HEK293 (cell line): Measurements from ENCODE around the gene MYH15.
"Not testable (repeated sequence)": the region's sequence is repeated elsewhere in the genome, so short reads cannot be mapped to it uniquely, and the experiment has no call there.

Source experiments
- CTCF ChIA-PET: fragments of 350-600 bp; formaldehyde crosslinking; extraction: SDS; loops from one replicate; lab custom pipeline; 2021; ENCODE audit warnings: antibody characterized with exemption; lab: Yijun Ruan, JAX
- POLR2A ChIA-PET: fragments of 300-600 bp; formaldehyde crosslinking; extraction: SDS; loops from one replicate; lab custom pipeline; 2020; ENCODE audit warnings: antibody characterized with exemption, inconsistent platforms; lab: Yijun Ruan, JAX
- H3K27ac ChIP-seq: fragments of 200-500 bp; sonication (Bioruptor generic); 2 replicates; pipeline ENCODE4 v1.5.1; 2014; ENCODE audit warnings: low read depth, low read length, control low read depth, inconsistent platforms; ENCODE audit errors: extremely low read depth
- H3K36me3 ChIP-seq, 2 experiments: fragments of 200-500 bp in 1 of 2; sonication (Bioruptor generic) in 1 of 2; 1 replicate in 1 of 2; 2 replicates in 1 of 2; pipeline ENCODE4 v1.5.1; 2014 to 2017; ENCODE audit warnings: inconsistent platforms in 2 of 2, low read length in 2 of 2; ENCODE audit not compliant: control insufficient read depth in 2 of 2, insufficient read depth in 1 of 2
- H3K4me1 ChIP-seq: fragments of 200-500 bp; sonication (Bioruptor generic); 2 replicates; pipeline ENCODE4 v1.5.1; 2014; ENCODE audit warnings: mild to moderate bottlenecking, low read length, inconsistent platforms; ENCODE audit not compliant: control insufficient read depth, insufficient read depth
- H3K4me3 ChIP-seq: 2 replicates; pipeline ENCODE4 v1.5.1; 2011; ENCODE audit warnings: low read depth, mild to moderate bottlenecking, control low read depth, low read length, moderate library complexity
- H3K9me3 ChIP-seq: fragments of 200-500 bp; sonication (Bioruptor generic); 2 replicates; pipeline ENCODE4 v1.5.1; 2014; ENCODE audit warnings: low read depth, low read length, inconsistent platforms; ENCODE audit not compliant: control insufficient read depth, insufficient read depth
- BCL6B ChIP-seq: fragments of 450-650 bp; formaldehyde crosslinking; IDR thresholded peaks from 2 replicates; pipeline ENCODE4 v1.5.1; 2017; ENCODE audit warnings: missing biosample characterization, missing genetic modification characterization
- EGR2 ChIP-seq: fragments of 450-650 bp; formaldehyde crosslinking; IDR thresholded peaks from 2 replicates; pipeline ENCODE4 v1.5.1; 2016; ENCODE audit warnings: low read depth, missing biosample characterization, missing genetic modification characterization
- GLI4 ChIP-seq: fragments of 450-650 bp; formaldehyde crosslinking; IDR thresholded peaks from 2 replicates; pipeline ENCODE4 v1.5.1; 2016; ENCODE audit warnings: missing biosample characterization, missing genetic modification characterization
- GLIS2 ChIP-seq: fragments of 450-650 bp; formaldehyde crosslinking; IDR thresholded peaks from 2 replicates; pipeline ENCODE4 v1.5.1; 2016; ENCODE audit warnings: missing biosample characterization, missing genetic modification characterization
- HOXD13 ChIP-seq: sonication (generic); formaldehyde crosslinking; IDR thresholded peaks from 2 replicates; pipeline ENCODE4 v1.8.0; 2022; ENCODE audit warnings: missing genetic modification reagents, borderline replicate concordance
- KLF1 ChIP-seq: fragments of 450-650 bp; formaldehyde crosslinking; IDR thresholded peaks from 2 replicates; pipeline ENCODE4 v1.5.1; 2016; ENCODE audit warnings: missing biosample characterization, missing genetic modification characterization
- KLF10 ChIP-seq: fragments of 450-650 bp; IDR thresholded peaks from 2 replicates; pipeline ENCODE4 v1.5.1; 2018; ENCODE audit warnings: missing biosample characterization, mild to moderate bottlenecking, missing genetic modification characterization
- KLF8 ChIP-seq: fragments of 450-650 bp; formaldehyde crosslinking; IDR thresholded peaks from 2 replicates; pipeline ENCODE4 v1.5.1; 2016; ENCODE audit warnings: missing biosample characterization, missing genetic modification characterization
- KLF9 ChIP-seq: fragments of 450-650 bp; formaldehyde crosslinking; IDR thresholded peaks from 2 replicates; pipeline ENCODE4 v1.5.1; 2016; ENCODE audit warnings: missing biosample characterization, missing genetic modification characterization, low read depth
- OSR2 ChIP-seq: fragments of 450-650 bp; formaldehyde crosslinking; IDR thresholded peaks from 2 replicates; pipeline ENCODE4 v1.5.1; 2016; ENCODE audit warnings: missing biosample characterization, missing genetic modification characterization
- ZFP3 ChIP-seq: fragments of 450-650 bp; formaldehyde crosslinking; IDR thresholded peaks from 2 replicates; pipeline ENCODE4 v1.5.1; 2016; ENCODE audit warnings: low read depth, missing biosample characterization, missing genetic modification characterization
- ZNF121 ChIP-seq: fragments of 450-650 bp; formaldehyde crosslinking; IDR thresholded peaks from 2 replicates; pipeline ENCODE4 v1.5.1; 2016; ENCODE audit warnings: missing biosample characterization, missing genetic modification characterization
- ZNF146 ChIP-seq: fragments of 450-650 bp; formaldehyde crosslinking; IDR thresholded peaks from 2 replicates; pipeline ENCODE4 v1.5.1; 2016; ENCODE audit warnings: missing biosample characterization, missing genetic modification characterization
- ZNF211 ChIP-seq: fragments of 450-650 bp; formaldehyde crosslinking; IDR thresholded peaks from 2 replicates; pipeline ENCODE4 v1.5.1; 2016; ENCODE audit warnings: low read depth, missing biosample characterization, missing genetic modification characterization
- ZNF24 ChIP-seq: fragments of 450-650 bp; formaldehyde crosslinking; IDR thresholded peaks from 2 replicates; pipeline ENCODE4 v1.5.1; 2016; ENCODE audit warnings: missing biosample characterization, missing genetic modification characterization
- ZNF404 ChIP-seq: fragments of 450-650 bp; formaldehyde crosslinking; IDR thresholded peaks from 2 replicates; pipeline ENCODE4 v1.5.1; 2017; ENCODE audit warnings: missing biosample characterization, missing genetic modification characterization
- ZNF426 ChIP-seq: fragments of 450-650 bp; formaldehyde crosslinking; IDR thresholded peaks from 2 replicates; pipeline ENCODE4 v1.5.1; 2017; ENCODE audit warnings: missing biosample characterization, missing genetic modification characterization, mild to moderate bottlenecking, inconsistent platforms, moderate library complexity
- ZNF571 ChIP-seq: fragments of 450-650 bp; formaldehyde crosslinking; IDR thresholded peaks from 2 replicates; pipeline ENCODE4 v1.5.0; 2017; ENCODE audit warnings: missing biosample characterization, missing genetic modification characterization
- ZNF707 ChIP-seq: fragments of 450-650 bp; formaldehyde crosslinking; IDR thresholded peaks from 2 replicates; pipeline ENCODE4 v1.5.1; 2016; ENCODE audit warnings: missing biosample characterization, missing genetic modification characterization
- ZNF768 ChIP-seq: fragments of 450-650 bp; formaldehyde crosslinking; IDR thresholded peaks from 2 replicates; pipeline ENCODE4 v1.5.1; 2018; ENCODE audit warnings: missing biosample characterization, mild to moderate bottlenecking, missing genetic modification characterization
- ZNF785 ChIP-seq: fragments of 450-650 bp; formaldehyde crosslinking; IDR thresholded peaks from 2 replicates; pipeline ENCODE4 v1.5.1; 2016; ENCODE audit warnings: missing biosample characterization, missing genetic modification characterization
- ZSCAN30 ChIP-seq: fragments of 450-650 bp; IDR thresholded peaks from 2 replicates; pipeline ENCODE4 v1.5.1; 2018; ENCODE audit warnings: missing biosample characterization, mild to moderate bottlenecking, missing genetic modification characterization, moderate library complexity
- ZSCAN4 ChIP-seq: fragments of 450-650 bp; formaldehyde crosslinking; IDR thresholded peaks from 2 replicates; pipeline ENCODE4 v1.5.1; 2017; ENCODE audit warnings: missing biosample characterization, missing genetic modification characterization

MYH15 gene

GRCh38 chr3:108380128-108380795 lies 130.1 kb downstream of the MYH15 start:
- Histone ChIP-seq H3K9me3 (no peaks in the 10 kb centered on the region), H3K4me1 (no peaks in the 10 kb centered on the region), H3K36me3 (no peaks in the 10 kb centered on the region), H3K27ac (no peak overlapping the region), H3K4me3 (no peak overlapping the region)
- POLR2A ChIA-PET, result no interaction called here
- TF ChIP-seq ZNF24 (tag by site-specific recombination), result no peak
- no peak for TF ChIP-seq GLIS2 (tag by site-specific recombination)
- no peak for TF ChIP-seq KLF1 (tag by site-specific recombination)
- no peak for TF ChIP-seq KLF9 (tag by site-specific recombination)
- no peak for TF ChIP-seq ZNF768 (tag by site-specific recombination)
- TF ChIP-seq ZNF707 (tag by site-specific recombination), result no peak
- TF ChIP-seq ZFP3 (tag by site-specific recombination), result no peak
- no peak for TF ChIP-seq EGR2 (tag by site-specific recombination)
- no peak for TF ChIP-seq ZNF785
- TF ChIP-seq ZNF121, result no peak
- TF ChIP-seq KLF8 (tag by site-specific recombination), result no peak
- TF ChIP-seq ZSCAN30 (tag by site-specific recombination), result no peak
- CTCF ChIA-PET, result no interaction called here

GRCh38 chr3:108378952-108379342 lies 131.4 kb downstream of the MYH15 start:
- H3K9me3 ChIP-seq, result not testable (repeated sequence)
- peak; percentile 83 for TF ChIP-seq ZNF146 (tag by site-specific recombination)
- TF ChIP-seq, all 188 proteins: peak for 1; not testable (repeated sequence) for 187
- CTCF ChIA-PET, H3K27ac ChIP-seq, H3K4me1 ChIP-seq, H3K4me3 ChIP-seq, H3K36me3 ChIP-seq, POLR2A ChIA-PET: not testable (repeated sequence)

- POLR2A ChIA-PET, result no interaction called here
- CTCF ChIA-PET, result no interaction called here
- H3K36me3 ChIP-seq, result no peaks in the 10 kb centered on the region
- no peaks in the 10 kb centered on the region for H3K4me1 ChIP-seq
- no peaks in the 10 kb centered on the region for H3K9me3 ChIP-seq
- no peak overlapping the region for H3K4me3 ChIP-seq
- TF ChIP-seq ZFP3 (tag by site-specific recombination), result no peak
- H3K27ac ChIP-seq, result no peak overlapping the region
Measured at GRCh38 chr3:108378153-108378951, 132.0 kb downstream of the MYH15 start.

- no peak overlapping the region for H3K4me3 ChIP-seq
- H3K4me1 ChIP-seq, result no peaks in the 10 kb centered on the region
- ChIA-PET POLR2A (no interaction called here), CTCF (no interaction called here)
- H3K36me3 ChIP-seq, result no peaks in the 10 kb centered on the region
- H3K9me3 ChIP-seq, result no peaks in the 10 kb centered on the region
- TF ChIP-seq ZNF571 (tag by site-specific recombination), result no peak
- TF ChIP-seq, all 188 proteins: peak for 0
- no peak overlapping the region for H3K27ac ChIP-seq
Measured at GRCh38 chr3:108377384-108377783, 133.0 kb downstream of the MYH15 start.

- H3K9me3 ChIP-seq, result no peaks in the 10 kb centered on the region
- H3K27ac ChIP-seq, result no peak overlapping the region
- H3K36me3 ChIP-seq, result no peaks in the 10 kb centered on the region
- H3K4me3 ChIP-seq, result no peak overlapping the region
- CTCF ChIA-PET, result no interaction called here
- POLR2A ChIA-PET, result no interaction called here
- H3K4me1 ChIP-seq, result no peaks in the 10 kb centered on the region
- TF ChIP-seq ZNF211 (tag by site-specific recombination) (no peak), BCL6B (no peak), ZFP3 (tag by site-specific recombination) (no peak), ZSCAN4 (tag by site-specific recombination) (no peak), GLI4 (tag by site-specific recombination) (no peak), KLF10 (tag by site-specific recombination) (no peak), HOXD13 (CRISPR knock-in tag) (no peak), OSR2 (tag by site-specific recombination) (no peak), ZNF426 (tag by site-specific recombination) (no peak), ZNF404 (tag by site-specific recombination) (no peak)
Measured at GRCh38 chr3:108376026-108376425, 134.4 kb downstream of the MYH15 start.
